IPS DF 6.9 (cell line): ENCODE measurements around the gene SIRT2.

ENCODE experiments used
- DNase-seq: peaks from one replicate; pipeline ENCODE4 v3.0.0-alpha.2; 2013; ENCODE audit warnings: low read depth, low spot score
- H3K27ac ChIP-seq: one replicate; pipeline ENCODE4 v1.5.1; 2013; ENCODE audit warnings: low read length, control low read depth
- H3K27me3 ChIP-seq: 2 replicates; pipeline ENCODE4 v1.6.1; 2013; ENCODE audit warnings: mild to moderate bottlenecking, low read length; ENCODE audit not compliant: control insufficient read depth, insufficient read depth
- H3K36me3 ChIP-seq: 2 replicates; pipeline ENCODE4 v1.6.1; 2013; ENCODE audit warnings: low read length; ENCODE audit not compliant: control insufficient read depth, insufficient read depth
- H3K4me1 ChIP-seq: 2 replicates; pipeline ENCODE4 v1.6.1; 2013; ENCODE audit warnings: low read length; ENCODE audit not compliant: control insufficient read depth, insufficient read depth
- H3K4me3 ChIP-seq: 2 replicates; pipeline ENCODE4 v1.5.1; 2013; ENCODE audit warnings: mild to moderate bottlenecking, low read length
- H3K9me3 ChIP-seq: 2 replicates; pipeline ENCODE4 v1.6.1; 2013; ENCODE audit warnings: low read length, inconsistent platforms; ENCODE audit not compliant: control insufficient read depth, insufficient read depth
- WGBS: extraction: QIAGEN DNeasy Blood & Tissue Kit; methylation state at CpG from one replicate; pipeline ENCODE4 v1.1.7; 2013; ENCODE audit warnings: mixed read lengths, missing lambda C conversion rate; ENCODE audit not compliant: insufficient read length, insufficient coverage; 5-methylcytosine and 5-hydroxymethylcytosine counted together

The SIRT2 gene

DNA sequence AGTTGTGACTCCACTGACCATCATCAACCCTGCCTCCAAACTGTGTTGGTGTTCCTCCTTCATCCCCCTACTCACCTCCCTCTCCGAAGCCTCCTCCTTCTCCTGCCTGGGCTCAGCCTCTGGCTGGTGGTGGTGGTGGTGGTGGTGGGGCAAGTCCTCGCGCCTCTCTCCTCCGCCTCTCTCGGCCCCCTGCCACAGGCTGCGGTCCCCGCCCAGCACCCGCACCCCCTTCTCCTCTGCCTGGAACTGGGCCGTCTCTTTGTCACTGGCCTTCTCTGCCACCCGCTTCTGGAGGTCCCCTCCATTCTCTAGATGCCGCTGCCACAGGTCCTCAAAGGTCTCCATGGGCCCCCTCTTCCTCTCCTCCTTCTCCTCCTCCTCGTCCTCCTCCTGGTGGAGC is 11.1 kb upstream of the SIRT2 start:
- no peak overlapping the region for H3K4me3 ChIP-seq
- no peak for DNase-seq
- no peaks in the 10 kb centered on the region for H3K27me3 ChIP-seq
- no peaks in the 10 kb centered on the region for H3K9me3 ChIP-seq
- no CpG with 5 or more reads among the region's 12 CpGs for WGBS
- peaks cover 6% of the 10 kb centered on the region for H3K36me3 ChIP-seq
- no peak overlapping the region for H3K27ac ChIP-seq
- H3K4me1 ChIP-seq: peaks cover 2% of the 10 kb centered on the region

DNA sequence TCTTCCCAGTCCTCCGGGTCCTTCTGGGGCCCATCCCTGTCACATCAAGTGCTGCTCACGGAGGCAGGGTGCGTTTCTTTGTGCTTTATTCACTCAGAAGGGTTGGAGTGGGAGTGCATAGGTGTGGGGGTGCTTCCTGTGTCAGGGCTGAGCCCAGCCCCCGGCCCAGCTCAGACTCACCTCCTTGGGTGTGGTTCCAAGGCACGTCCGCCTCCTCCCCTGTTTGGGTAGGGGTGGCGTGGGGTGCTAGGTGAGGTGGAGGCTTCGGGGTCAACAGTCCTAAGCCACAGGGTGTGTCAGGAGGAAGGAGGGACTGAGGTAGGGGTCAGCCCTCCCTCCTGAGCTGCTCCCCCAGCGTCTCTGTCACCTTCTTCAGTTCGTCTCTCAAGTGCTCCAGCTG is 9.5 kb upstream of the SIRT2 start:
- Histone ChIP-seq H3K36me3 (peaks cover 10% of the 10 kb centered on the region), H3K9me3 (no peaks in the 10 kb centered on the region)
- WGBS: no CpG with 5 or more reads among the region's 10 CpGs

DNA sequence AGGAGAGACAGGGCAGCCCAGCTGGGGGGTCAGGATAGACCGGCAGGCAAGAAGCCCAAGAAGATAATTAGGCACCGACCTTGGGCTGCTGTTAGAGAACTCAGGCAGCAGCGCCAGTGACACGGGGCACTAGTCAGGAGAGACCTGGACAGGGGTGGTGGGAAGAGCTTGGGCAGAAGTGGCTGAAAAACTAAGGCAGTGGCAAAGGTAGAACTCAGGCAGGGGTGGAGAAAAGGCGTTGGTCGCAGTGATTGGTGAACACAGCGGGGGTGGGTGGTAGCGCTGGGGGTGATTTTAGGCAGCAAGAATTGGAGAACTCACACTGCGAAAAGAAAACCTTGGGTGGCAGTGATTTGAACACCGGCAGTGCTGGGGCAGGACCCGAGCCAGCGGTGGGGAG is 8.3 kb upstream of the SIRT2 start:
- Histone ChIP-seq H3K36me3 (peaks cover 10% of the 10 kb centered on the region), H3K27ac (no peak overlapping the region), H3K4me1 (peaks cover 2% of the 10 kb centered on the region), H3K27me3 (no peaks in the 10 kb centered on the region), H3K9me3 (no peaks in the 10 kb centered on the region), H3K4me3 (no peak overlapping the region)
- WGBS: no CpG with 5 or more reads among the region's 12 CpGs
- DNase-seq: no peak

More for the DNA sequence above, 9.5 kb upstream of the SIRT2 start:
- no peak overlapping the region for H3K27ac ChIP-seq
- H3K4me1 ChIP-seq: peaks cover 2% of the 10 kb centered on the region
- no peaks in the 10 kb centered on the region for H3K27me3 ChIP-seq
- no peak overlapping the region for H3K4me3 ChIP-seq
- DNase-seq: no peak

DNA sequence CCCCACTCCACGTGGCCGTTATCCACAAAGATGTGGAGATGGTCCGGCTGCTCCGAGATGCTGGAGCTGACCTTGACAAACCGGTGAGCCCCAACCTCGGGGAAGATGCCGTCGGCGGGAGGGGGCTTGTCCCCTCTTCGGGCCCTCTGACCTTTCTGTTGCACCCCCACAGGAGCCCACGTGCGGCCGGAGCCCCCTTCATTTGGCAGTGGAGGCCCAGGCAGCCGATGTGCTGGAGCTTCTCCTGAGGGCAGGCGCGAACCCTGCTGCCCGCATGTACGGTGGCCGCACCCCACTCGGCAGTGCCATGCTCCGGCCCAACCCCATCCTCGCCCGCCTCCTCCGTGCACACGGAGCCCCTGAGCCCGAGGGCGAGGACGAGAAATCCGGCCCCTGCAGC is 7.8 kb upstream of the SIRT2 start:
- no peaks in the 10 kb centered on the region for H3K27me3 ChIP-seq
- peaks cover 10% of the 10 kb centered on the region for H3K36me3 ChIP-seq
- peaks cover 2% of the 10 kb centered on the region for H3K4me1 ChIP-seq
- WGBS: no CpG with 5 or more reads among the region's 29 CpGs
- H3K27ac ChIP-seq: no peak overlapping the region
- no peaks in the 10 kb centered on the region for H3K9me3 ChIP-seq
- no peak for DNase-seq
- no peak overlapping the region for H3K4me3 ChIP-seq

DNA sequence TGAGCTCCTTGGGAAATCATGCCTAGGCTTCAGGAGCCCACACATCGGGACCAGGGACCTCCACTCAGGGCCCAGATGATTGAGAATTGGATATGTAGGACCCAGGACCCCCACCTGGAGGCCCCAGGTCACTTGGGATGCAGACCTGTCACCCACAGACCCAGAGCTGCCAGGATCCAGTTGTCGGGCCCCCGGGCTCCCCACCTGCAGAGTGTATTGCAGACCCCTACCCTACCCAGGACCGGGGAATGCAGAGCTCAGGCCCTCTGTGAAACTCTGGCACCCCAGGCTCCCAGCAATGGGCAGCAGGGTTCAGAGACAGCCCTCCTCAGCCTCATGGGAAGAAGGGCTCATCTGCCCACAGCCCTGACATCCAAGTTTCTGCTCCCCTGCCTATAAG is 6.2 kb upstream of the SIRT2 start:
- Histone ChIP-seq H3K36me3 (peaks cover 10% of the 10 kb centered on the region), H3K4me1 (peaks cover 2% of the 10 kb centered on the region), H3K27me3 (no peaks in the 10 kb centered on the region), H3K4me3 (no peak overlapping the region), H3K9me3 (no peaks in the 10 kb centered on the region), H3K27ac (no peak overlapping the region)
- DNase-seq: no peak
- no CpG with 5 or more reads among the region's 4 CpGs for WGBS

DNA sequence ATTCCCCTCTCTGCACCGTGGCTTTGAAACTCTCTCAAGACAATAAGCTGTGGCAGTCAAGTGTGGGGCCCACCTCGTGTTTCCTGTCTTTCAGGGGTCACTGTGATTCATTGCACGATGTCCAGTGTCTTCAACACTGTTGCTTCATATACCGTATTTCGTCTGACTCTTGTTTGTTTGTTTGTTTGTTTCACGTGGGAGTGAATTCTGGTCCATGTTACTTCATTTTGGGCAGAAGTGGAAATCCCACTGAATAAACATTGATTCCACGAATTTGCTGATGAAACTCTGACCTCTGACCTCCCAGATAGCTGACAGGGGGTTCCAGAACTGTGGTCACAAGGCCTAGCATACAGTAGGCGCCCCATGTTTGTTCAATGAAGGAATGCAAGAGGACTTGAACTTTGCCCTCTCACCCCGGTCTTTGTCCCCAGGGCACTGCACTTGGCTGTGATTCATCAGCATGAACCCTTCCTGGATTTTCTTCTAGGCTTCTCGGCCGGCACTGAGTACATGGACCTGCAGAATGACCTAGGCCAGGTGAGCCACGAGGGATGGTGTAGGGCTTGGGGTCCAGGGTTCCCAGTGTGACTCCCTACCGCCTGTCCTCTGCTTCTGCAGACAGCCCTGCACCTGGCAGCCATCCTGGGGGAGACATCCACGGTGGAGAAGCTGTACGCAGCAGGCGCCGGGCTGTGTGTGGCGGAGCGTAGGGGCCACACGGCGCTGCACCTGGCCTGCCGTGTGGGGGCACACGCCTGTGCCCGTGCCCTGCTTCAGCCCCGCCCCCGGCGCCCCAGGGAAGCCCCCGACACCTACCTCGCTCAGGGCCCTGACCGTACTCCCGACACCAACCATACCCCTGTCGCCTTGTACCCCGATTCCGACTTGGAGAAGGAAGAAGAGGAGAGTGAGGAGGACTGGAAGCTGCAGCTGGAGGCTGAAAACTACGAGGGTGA is 5.4 kb upstream of the SIRT2 start:
- Histone ChIP-seq H3K4me3 (no peak overlapping the region), H3K27ac (no peak overlapping the region), H3K9me3 (no peaks in the 10 kb centered on the region), H3K36me3 (peaks cover 10% of the 10 kb centered on the region), H3K4me1 (peaks cover 2% of the 10 kb centered on the region), H3K27me3 (no peaks in the 10 kb centered on the region)
- WGBS: no CpG with 5 or more reads among the region's 35 CpGs
- DNase-seq: no peak

DNA sequence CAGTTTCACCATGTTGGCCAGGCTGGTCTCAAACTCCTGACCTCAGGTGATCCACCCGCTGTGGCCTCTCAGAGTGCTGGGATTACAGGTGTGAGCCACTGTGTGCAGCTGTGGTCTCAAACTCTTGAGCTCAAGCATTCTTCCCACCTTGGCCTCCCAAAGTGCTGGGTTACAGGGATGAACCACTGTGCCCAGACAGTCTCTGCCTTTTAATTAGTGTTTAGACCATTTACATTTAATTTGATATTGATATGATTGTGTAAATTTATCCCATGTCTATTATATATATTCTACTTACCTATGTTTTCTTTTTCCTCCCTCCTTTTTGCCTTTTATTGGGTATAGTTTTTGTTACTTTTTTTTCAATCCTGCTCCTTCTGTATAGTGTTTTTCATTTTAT is 2.3 kb upstream of the SIRT2 start:
- H3K27me3 ChIP-seq: no peaks in the 10 kb centered on the region
- no CpG with 5 or more reads among the region's 1 CpG for WGBS
- H3K27ac ChIP-seq: no peak overlapping the region
- peaks cover 7% of the 10 kb centered on the region for H3K36me3 ChIP-seq
- no peak for DNase-seq
- H3K4me1 ChIP-seq: no peaks in the 10 kb centered on the region
- no peak overlapping the region for H3K4me3 ChIP-seq
- H3K9me3 ChIP-seq: no peaks in the 10 kb centered on the region

DNA sequence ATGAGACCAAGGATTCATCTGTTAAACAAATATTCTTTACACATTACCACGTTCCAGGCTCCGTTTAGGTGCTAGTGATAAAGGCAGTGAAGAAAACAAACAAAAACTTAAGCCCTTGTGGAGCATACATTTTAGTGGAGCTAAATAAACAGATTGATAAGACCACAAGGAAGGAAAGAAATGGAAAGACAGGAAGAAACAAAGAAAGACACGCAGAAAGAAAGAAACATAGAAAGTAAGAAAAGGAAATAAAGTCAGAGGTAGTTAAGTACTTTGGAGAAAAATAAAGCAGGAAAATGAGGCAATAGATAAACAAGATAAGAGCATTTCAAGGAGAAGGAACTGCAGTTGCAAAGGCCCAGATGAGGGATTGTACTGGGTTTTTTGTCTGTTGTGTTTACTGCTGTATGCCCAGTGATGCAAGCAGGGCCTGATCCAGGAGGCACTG is 1.3 kb upstream of the SIRT2 start:
- no peak overlapping the region for H3K27ac ChIP-seq
- no peaks in the 10 kb centered on the region for H3K27me3 ChIP-seq
- H3K36me3 ChIP-seq: peaks cover 7% of the 10 kb centered on the region
- DNase-seq: no peak
- no peak overlapping the region; the same call in 1 of the 2 replicates for H3K4me3 ChIP-seq
- no peaks in the 10 kb centered on the region for H3K9me3 ChIP-seq
- WGBS: no CpG with 5 or more reads among the region's 3 CpGs
- H3K4me1 ChIP-seq: no peaks in the 10 kb centered on the region

DNA sequence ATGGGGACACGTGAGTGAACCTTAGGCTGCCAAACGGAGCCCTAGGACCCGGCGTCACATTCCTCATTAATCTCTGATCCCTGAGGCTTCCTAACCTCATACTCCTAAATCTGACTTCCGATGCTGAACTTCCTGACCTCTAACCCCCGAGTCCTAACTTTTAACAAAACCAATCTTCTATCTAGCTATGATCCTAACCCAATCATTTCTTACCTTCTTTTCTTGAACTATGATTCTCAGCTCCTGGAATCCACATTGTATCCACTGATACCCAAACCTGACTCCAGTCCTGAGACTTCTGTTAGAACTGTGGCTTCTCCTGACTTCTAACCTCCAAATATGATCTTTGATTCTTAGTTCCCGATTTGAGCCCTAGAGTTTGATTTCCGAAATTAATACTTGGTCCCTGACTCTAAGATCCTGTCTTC is 798 bp upstream of the SIRT2 start:
- no peaks in the 10 kb centered on the region for H3K9me3 ChIP-seq
- peaks cover 3% of the 10 kb centered on the region for H3K36me3 ChIP-seq
- no peak for DNase-seq
- H3K27me3 ChIP-seq: no peaks in the 10 kb centered on the region
- no peak overlapping the region for H3K27ac ChIP-seq
- peak overlapping the region; percentile 82; the same call in 1 of the 2 replicates for H3K4me3 ChIP-seq
- H3K4me1 ChIP-seq: no peaks in the 10 kb centered on the region
- WGBS: 100% methylated on average over 1 of the region's 8 CpGs

DNA sequence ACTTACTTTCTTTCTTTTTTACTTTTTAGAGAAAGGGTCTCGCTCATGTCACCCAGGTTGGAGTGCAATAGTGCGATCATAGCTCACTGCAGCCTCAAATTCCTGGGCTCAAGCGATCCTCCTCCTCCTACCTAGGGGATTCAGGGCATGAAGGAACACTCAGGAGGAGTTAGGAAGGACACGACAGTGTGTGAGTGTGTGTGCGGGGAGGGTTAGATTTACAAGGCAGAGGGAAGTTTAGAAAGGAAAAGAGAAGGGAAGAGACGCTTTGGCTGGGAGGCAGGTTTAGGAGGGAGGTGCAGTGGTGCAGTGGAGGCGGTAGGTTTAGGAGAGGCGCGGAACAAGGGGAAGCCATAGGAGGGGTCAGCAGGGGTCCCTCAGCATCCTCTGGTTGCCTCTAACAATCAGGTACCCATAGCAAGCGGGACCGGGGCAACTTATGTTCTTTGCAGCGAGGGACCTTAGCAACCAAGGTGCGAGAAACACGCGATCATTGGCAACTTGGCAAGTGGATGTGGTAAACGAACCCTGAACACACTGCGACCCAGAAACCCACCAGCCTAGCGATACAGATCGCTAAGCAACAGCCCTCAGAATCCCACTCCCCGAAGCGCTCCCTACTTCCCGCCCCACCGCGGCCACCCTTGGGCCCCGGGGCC is 501 bp downstream of the SIRT2 start:
- no CpG with 5 or more reads among the region's 25 CpGs for WGBS
- DNase-seq: no peak
- H3K9me3 ChIP-seq: no peaks in the 10 kb centered on the region
- no peaks in the 10 kb centered on the region; the same call in 1 of the 2 replicates for H3K36me3 ChIP-seq
- H3K4me1 ChIP-seq: no peaks in the 10 kb centered on the region
- no peak overlapping the region for H3K27ac ChIP-seq
- no peaks in the 10 kb centered on the region for H3K27me3 ChIP-seq
- H3K4me3 ChIP-seq: peak overlapping the region; percentile 77; the same call in 1 of the 2 replicates
